Measurements from ENCODE around the gene SLC25A34.

SLC25A34 gene

DNA sequence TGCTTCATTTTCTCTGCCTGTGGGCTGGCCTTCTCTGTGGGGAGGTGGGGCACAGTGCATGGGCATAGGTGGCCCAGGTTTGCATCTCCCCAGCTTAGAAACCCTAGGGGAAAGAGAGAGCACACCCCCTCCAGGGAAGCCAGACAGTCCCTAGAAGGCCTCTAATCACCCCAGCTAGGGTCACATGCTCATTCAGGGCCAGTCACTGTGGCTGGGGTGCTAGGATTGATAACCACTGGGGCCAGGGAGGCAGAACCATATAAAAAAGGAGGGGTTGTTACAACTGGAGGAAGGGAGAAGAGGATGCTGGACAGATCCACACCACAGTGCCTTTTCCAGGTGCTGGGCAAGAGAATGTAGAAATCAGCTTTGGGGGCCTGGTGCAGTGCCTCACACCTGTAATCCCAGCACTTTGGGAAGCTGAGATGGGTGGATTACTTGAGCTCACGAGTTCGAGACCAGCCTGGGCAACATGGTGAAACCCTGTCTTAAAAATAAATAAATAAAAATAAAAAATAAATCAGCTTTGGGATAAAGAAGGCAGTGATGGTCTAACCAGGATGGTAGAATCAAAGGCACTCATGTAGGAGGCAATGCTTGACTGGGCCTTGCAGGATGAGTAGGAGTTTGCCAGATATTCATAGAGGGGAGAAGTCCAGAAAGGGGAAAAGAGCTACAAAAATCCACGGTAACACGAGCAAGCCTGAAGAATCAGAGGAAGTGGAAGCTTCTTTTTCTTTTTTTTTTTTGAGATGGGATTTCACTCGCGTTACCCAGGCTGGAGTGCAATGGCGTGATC lies 42.0 kb downstream of the SLC25A34 start:
- H3K27ac ChIP-seq, result no peak overlapping the region
- no peaks in the 10 kb centered on the region for H3K27me3 ChIP-seq
- H3K4me1 ChIP-seq (ENCODE audit: control insufficient read depth in 1 of 2, insufficient read depth in 1 of 2, low read depth in 1 of 2, low read length in 1 of 2), result no peaks in the 10 kb centered on the region
- no peaks in the 10 kb centered on the region for H3K36me3 ChIP-seq
- TF ChIP-seq, protein P1, sequence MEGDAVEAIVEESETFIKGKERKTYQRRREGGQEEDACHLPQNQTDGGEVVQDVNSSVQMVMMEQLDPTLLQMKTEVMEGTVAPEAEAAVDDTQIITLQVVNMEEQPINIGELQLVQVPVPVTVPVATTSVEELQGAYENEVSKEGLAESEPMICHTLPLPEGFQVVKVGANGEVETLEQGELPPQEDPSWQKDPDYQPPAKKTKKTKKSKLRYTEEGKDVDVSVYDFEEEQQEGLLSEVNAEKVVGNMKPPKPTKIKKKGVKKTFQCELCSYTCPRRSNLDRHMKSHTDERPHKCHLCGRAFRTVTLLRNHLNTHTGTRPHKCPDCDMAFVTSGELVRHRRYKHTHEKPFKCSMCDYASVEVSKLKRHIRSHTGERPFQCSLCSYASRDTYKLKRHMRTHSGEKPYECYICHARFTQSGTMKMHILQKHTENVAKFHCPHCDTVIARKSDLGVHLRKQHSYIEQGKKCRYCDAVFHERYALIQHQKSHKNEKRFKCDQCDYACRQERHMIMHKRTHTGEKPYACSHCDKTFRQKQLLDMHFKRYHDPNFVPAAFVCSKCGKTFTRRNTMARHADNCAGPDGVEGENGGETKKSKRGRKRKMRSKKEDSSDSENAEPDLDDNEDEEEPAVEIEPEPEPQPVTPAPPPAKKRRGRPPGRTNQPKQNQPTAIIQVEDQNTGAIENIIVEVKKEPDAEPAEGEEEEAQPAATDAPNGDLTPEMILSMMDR (IDR thresholded peaks at IDR 0.05), result no peak
- no peak overlapping the region for H3K4me3 ChIP-seq (ENCODE audit: low read depth in 1 of 2, low read length in 1 of 2)
- no peaks in the 10 kb centered on the region for H3K9me3 ChIP-seq

DNA sequence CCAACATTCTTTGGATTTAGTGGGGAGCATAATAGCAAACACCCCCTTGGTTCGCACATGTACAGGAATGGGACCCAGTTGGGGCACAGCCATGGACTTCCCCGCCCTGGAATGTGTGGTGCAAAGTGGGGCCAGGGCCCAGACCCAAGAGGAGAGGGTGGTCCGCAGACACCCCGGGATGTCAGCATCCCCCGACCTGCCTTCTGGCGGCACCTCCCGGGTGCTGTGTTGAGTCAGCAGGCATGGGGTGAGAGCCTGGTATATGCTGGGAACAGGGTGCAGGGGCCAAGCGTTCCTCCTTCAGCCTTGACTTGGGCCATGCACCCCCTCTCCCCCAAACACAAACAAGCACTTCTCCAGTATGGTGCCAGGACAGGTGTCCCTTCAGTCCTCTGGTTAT lies 49.6 kb downstream of the SLC25A34 start:
- H3K9me3 ChIP-seq, result no peaks in the 10 kb centered on the region
- H3K4me1 ChIP-seq (ENCODE audit: control insufficient read depth in 1 of 2, insufficient read depth in 1 of 2, low read depth in 1 of 2, low read length in 1 of 2), result no peaks in the 10 kb centered on the region
- H3K4me3 ChIP-seq (ENCODE audit: low read depth in 1 of 2, low read length in 1 of 2), result no peak overlapping the region
- no peak overlapping the region for H3K27ac ChIP-seq
- no peaks in the 10 kb centered on the region for H3K36me3 ChIP-seq
- no peaks in the 10 kb centered on the region for H3K27me3 ChIP-seq
- TF ChIP-seq, protein P1 (IDR thresholded peaks at IDR 0.05), result no peak

DNA sequence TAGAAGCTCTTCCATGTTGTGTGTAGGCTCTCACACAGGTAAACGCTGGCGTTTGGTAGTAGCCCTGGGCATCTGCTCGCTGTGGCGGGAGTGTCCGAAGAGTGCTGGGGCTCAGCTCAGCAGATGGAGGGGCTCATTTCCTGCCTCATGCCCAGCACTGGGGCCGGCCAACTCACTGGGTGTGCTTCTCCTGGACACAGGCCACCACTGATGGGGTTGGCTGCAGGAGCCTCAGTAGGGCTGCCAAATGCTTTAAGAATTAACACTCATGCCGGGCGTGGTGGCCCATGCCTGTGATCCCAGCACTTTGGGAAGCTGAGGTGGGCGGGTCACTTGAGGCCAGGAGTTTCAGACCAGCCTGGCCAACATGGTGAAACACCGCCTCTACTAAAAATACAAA lies 50.5 kb downstream of the SLC25A34 start:
- no peaks in the 10 kb centered on the region for H3K27me3 ChIP-seq
- H3K27ac ChIP-seq, result no peak overlapping the region
- H3K4me1 ChIP-seq (ENCODE audit: control insufficient read depth in 1 of 2, insufficient read depth in 1 of 2, low read depth in 1 of 2, low read length in 1 of 2), result no peaks in the 10 kb centered on the region
- H3K36me3 ChIP-seq, result no peaks in the 10 kb centered on the region
- H3K9me3 ChIP-seq, result no peaks in the 10 kb centered on the region
- no peak overlapping the region for H3K4me3 ChIP-seq (ENCODE audit: low read depth in 1 of 2, low read length in 1 of 2)
- TF ChIP-seq, protein P1 (IDR thresholded peaks at IDR 0.05), result no peak

DNA sequence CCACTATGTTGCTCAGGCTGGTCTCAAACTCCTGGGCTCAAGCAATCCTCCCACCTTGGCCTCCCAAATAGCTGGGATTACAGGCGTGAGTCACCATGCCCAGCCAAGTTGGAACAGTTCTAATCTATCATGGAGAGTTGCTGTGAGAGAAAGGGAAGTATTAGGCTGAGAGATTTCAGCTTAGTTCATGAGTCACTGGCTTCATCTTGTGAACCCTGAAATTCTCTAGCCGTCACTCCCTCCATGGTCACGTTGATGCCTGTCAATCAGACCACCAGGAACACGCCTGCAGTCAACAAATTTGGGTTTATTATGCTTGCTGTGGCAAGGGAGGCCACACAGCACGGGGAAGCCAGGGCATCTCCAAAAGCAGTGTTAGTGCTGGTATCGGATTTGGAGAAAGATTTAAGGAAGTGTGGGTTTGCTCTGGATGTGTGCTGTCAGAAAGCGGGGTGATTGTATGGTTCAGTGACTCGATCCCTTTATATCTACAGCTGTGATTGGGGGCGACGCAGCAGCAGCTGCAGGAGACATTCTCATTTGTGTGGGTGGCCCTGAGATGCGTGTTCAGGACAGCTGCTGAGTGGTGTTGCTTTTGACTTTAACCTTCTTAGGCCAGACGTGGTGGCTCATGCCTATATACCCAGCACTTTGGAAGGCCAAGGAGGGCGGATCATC lies 52.7 kb downstream of the SLC25A34 start:
- H3K27ac ChIP-seq, result no peak overlapping the region
- TF ChIP-seq, protein P1 (IDR thresholded peaks at IDR 0.05), result no peak
- H3K36me3 ChIP-seq, result no peaks in the 10 kb centered on the region
- no peak overlapping the region for H3K4me3 ChIP-seq (ENCODE audit: low read depth in 1 of 2, low read length in 1 of 2)
- peaks cover 0 to 4% of the 10 kb centered on the region in 2 experiments for H3K4me1 ChIP-seq (ENCODE audit: control insufficient read depth in 1 of 2, insufficient read depth in 1 of 2, low read depth in 1 of 2, low read length in 1 of 2)
- H3K9me3 ChIP-seq, result no peaks in the 10 kb centered on the region
- no peaks in the 10 kb centered on the region for H3K27me3 ChIP-seq

Data from neutrophil (primary cell).